ENCODE results near the gene AGRN.
"Not testable (repeated sequence)": the region's sequence is repeated elsewhere in the genome, so short reads cannot be mapped to it uniquely, and the experiment has no call there.

AGRN gene

DNA sequence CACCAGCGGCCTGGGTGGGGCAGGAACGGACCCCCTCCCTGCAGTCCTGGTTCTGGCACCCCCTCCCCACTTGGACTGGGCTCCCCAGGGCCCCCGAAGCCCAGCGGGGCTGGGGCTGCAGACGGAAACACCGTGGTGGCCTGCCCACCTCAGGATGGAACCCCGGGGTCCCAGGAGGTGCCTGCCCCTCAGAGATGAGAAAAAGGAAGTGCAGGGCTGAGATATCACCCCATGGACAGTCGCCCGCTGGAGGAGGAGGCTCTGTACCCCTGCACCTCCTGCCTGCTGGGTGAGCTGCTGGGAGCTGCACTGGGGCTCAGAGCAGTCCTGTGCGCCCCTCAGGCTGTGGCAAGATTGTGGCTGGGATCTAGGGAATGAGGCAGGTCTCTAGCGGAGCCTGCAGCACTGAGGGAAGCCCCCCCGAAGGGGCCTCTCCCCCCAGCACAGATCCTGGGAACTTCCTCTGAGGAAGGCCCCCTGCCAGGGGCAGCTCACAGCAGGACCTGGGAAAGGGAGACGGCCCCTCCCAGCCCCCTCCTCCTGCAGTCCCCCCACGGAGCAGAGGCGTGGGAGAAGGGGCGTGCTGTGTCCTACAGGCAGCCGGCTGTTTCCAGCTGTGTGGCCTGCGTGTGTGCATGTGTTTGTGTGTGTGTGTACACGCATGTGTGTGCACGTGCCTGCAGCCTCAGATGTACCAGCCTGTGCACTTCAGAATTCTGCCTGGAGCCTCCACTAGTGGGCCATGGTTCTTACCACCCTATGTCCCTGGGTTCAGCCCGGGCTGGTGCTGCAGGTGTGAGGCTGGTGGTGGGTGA, 6.9 kb downstream of the AGRN start:
- no peaks in the 10 kb centered on the region; the same call in 1 of the 2 replicates for H3K27me3 ChIP-seq (ENCODE audit: insufficient read depth, low read length)
- no peak overlapping the region for H3K27ac ChIP-seq (ENCODE audit: low read length)
- no peak overlapping the region for H3K9ac ChIP-seq (ENCODE audit: low read depth, low read length)
- peaks cover 21% of the 10 kb centered on the region for H3K4me1 ChIP-seq (ENCODE audit: insufficient read depth, low read length)
- no peak overlapping the region for H3K4me3 ChIP-seq (ENCODE audit: low read length)
- no peaks in the 10 kb centered on the region for H3K9me3 ChIP-seq (ENCODE audit: insufficient read depth, low read depth, low read length)
- peaks cover 21% of the 10 kb centered on the region; the same call in 1 of the 2 replicates for H3K36me3 ChIP-seq (ENCODE audit: insufficient read depth, low read depth, low read length)

DNA sequence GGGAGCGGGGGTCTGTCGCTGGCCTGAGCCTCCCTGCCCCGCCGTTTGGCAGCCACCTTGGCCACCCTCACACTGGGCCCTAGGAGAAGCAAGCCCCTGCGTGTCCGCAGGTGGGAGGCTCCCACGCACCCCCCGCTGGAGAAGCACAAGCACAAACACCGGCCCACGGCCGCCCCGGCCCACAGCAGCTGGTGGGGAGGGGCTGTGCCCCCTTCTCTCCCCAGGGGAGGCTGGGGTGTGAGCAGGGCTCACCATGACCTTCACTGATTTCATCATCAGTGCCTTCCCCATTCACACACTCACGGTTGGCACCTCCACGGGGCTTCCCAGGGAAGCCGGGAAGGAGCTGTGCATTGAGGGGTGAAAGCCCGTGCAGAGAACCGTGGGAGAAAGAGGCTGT, 7.9 kb downstream of the AGRN start:
- Histone ChIP-seq H3K27me3 (ENCODE audit: insufficient read depth, low read length) (peaks cover 7% of the 10 kb centered on the region; the same call in 1 of the 2 replicates), H3K9ac (ENCODE audit: low read depth, low read length) (no peak overlapping the region), H3K9me3 (ENCODE audit: insufficient read depth, low read depth, low read length) (no peaks in the 10 kb centered on the region), H3K27ac (ENCODE audit: low read length) (no peak overlapping the region), H3K36me3 (ENCODE audit: insufficient read depth, low read depth, low read length) (peaks cover 12% of the 10 kb centered on the region; the same call in 1 of the 2 replicates), H3K4me3 (ENCODE audit: low read length) (no peak overlapping the region), H3K4me1 (ENCODE audit: insufficient read depth, low read length) (peaks cover 21% of the 10 kb centered on the region)

DNA sequence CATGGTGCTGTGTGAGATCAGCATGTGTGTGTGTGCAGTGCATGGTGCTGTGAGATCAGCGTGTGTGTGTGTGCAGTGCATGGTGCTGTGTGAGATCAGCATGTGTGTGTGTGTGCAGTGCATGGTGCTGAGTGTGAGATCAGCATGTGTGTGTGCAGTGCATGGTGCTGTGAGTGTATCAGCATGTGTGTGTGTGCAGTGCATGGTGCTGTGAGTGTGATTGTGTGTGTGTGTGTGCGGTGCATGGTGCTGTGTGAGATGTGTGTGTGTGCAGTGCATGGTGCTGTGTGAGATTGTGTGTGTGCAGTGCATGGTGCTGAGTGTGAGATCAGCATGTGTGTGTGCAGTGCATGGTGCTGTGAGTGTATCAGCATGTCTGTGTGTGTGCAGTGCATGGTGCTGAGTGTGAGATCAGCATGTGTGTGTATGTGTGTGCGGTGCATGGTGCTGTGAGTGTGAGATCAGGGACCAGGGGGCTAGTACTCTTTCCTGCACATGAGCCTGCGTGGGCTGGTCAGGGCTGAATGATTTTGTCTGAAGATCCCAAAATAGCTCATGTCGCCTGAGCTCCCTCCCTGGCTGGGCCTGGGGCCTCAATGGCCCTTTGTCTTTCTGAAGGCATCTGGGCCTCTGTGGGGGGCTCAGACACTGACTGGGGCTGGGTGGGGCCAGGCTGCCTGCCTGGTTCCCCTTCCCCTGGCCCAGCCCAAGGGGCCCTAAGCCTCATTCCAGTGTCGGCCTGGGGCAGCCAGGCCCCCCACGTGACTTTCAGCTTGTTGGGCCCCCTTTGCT, 11.1 kb downstream of the AGRN start:
- not testable (repeated sequence) for H3K4me3 ChIP-seq (ENCODE audit: low read length); H3K27ac ChIP-seq (ENCODE audit: low read length); H3K4me1 ChIP-seq (ENCODE audit: insufficient read depth, low read length); H3K9me3 ChIP-seq (ENCODE audit: insufficient read depth, low read depth, low read length); H3K9ac ChIP-seq (ENCODE audit: low read depth, low read length); H3K36me3 ChIP-seq (ENCODE audit: insufficient read depth, low read depth, low read length)
- peaks cover 27% of the 10 kb centered on the region for H3K27me3 ChIP-seq (ENCODE audit: insufficient read depth, low read length)

DNA sequence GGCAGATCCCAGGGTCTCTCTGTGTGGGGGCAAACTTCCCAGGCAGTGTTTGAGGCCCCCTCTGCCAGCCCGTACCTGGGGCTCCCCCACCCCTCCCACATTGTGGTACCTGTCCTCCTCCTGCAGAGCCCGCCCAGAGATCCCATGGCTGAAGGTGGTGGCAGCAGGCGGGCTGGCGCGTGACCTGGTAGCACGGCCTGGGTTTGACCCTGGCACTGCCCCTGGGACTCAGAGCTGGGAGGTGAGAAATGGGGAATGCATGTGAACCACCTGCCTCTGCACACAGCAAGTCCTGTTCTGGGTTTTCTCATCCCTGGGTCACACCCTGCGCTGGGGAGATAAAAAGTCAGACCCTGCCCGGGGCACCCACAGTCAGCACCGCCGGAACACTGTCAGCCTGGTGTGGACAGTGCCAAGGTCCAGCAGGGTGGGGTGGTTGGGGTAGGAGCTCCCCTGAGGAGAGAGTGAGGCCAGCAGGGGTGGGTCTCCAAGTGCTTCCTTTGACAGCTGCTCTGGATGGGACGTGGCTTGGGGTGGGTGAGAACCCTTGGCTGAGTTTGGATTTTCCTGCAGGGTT, 11.8 kb downstream of the AGRN start:
- Histone ChIP-seq H3K9me3 (ENCODE audit: insufficient read depth, low read depth, low read length) (no peaks in the 10 kb centered on the region), H3K4me1 (ENCODE audit: insufficient read depth, low read length) (peaks cover 6% of the 10 kb centered on the region; the same call in 1 of the 2 replicates), H3K27me3 (ENCODE audit: insufficient read depth, low read length) (peaks cover 32% of the 10 kb centered on the region), H3K27ac (ENCODE audit: low read length) (no peak overlapping the region), H3K36me3 (ENCODE audit: insufficient read depth, low read depth, low read length) (0 out of 2 replicates have a peak, but pooled peaks cover under 1% of the 10 kb centered on the region), H3K4me3 (ENCODE audit: low read length) (no peak overlapping the region), H3K9ac (ENCODE audit: low read depth, low read length) (no peak overlapping the region)

DNA sequence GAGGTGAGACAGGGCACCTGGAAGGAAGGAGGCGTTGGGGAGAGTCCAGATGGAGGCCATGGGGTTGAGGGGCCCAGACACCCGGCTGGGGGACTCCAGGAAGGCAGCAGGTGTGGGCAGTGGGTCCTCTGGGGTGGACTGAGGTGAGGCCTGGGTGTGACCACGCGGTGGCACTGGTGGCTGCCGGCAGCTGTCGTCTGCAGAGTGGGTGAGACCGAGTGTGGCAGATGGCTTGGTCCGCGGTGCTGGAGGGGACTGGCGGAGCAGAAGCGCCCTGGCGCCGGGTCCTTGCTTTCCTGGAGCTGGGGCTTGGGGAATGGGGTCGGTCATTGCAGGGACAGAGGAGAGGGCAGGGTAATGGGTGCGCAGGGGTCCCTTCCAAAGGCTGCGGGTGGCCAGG, 12.5 kb downstream of the AGRN start:
- no peak overlapping the region for H3K9ac ChIP-seq (ENCODE audit: low read depth, low read length)
- no peak overlapping the region for H3K27ac ChIP-seq (ENCODE audit: low read length)
- H3K9me3 ChIP-seq (ENCODE audit: insufficient read depth, low read depth, low read length) = no peaks in the 10 kb centered on the region
- peak overlapping the region; percentile 45; the same call in 1 of the 2 replicates for H3K4me3 ChIP-seq (ENCODE audit: low read length)
- peaks cover 3% of the 10 kb centered on the region; the same call in 1 of the 2 replicates for H3K4me1 ChIP-seq (ENCODE audit: insufficient read depth, low read length)
- H3K27me3 ChIP-seq (ENCODE audit: insufficient read depth, low read length) = peaks cover 39% of the 10 kb centered on the region
- H3K36me3 ChIP-seq (ENCODE audit: insufficient read depth, low read depth, low read length) = 0 out of 2 replicates have a peak, but pooled peaks cover 6% of the 10 kb centered on the region

DNA sequence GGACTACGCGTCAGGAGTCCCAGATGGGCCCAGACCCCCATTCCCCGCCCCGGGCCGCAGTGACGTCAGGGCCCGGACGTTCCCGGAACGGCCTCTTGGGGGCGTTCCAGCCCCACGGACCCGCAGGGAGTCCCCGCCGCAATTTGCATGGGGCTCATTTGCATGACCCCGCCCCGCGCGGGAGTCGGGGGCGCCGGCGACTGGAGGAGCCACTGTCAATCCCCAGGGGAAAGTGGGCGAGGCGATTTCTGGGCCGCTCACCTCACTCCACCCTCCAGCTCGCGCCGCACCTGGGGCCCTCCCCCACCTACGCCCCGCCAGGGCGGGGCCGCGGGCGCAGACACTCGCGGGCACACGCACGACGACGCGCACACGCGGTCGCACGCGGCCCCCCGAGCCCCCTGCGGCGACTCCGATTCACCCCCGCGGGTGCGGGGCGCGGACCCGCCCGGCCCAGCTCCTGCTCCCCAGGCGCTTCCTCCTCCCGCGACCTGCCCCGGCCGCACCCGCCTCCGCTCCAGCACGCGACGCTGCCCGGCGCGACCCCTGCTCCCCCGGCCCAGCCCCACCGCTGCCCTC, 13.2 kb downstream of the AGRN start:
- no peak overlapping the region for H3K27ac ChIP-seq (ENCODE audit: low read length)
- peaks cover 46% of the 10 kb centered on the region for H3K27me3 ChIP-seq (ENCODE audit: insufficient read depth, low read length)
- H3K4me3 ChIP-seq (ENCODE audit: low read length) = peak overlapping the region; percentile 51; the same call in 1 of the 2 replicates
- 0 out of 2 replicates have a peak, but pooled peaks cover 6% of the 10 kb centered on the region for H3K36me3 ChIP-seq (ENCODE audit: insufficient read depth, low read depth, low read length)
- H3K4me1 ChIP-seq (ENCODE audit: insufficient read depth, low read length) = peaks cover 3% of the 10 kb centered on the region; the same call in 1 of the 2 replicates
- H3K9me3 ChIP-seq (ENCODE audit: insufficient read depth, low read depth, low read length) = no peaks in the 10 kb centered on the region
- H3K9ac ChIP-seq (ENCODE audit: low read depth, low read length) = no peak overlapping the region

DNA sequence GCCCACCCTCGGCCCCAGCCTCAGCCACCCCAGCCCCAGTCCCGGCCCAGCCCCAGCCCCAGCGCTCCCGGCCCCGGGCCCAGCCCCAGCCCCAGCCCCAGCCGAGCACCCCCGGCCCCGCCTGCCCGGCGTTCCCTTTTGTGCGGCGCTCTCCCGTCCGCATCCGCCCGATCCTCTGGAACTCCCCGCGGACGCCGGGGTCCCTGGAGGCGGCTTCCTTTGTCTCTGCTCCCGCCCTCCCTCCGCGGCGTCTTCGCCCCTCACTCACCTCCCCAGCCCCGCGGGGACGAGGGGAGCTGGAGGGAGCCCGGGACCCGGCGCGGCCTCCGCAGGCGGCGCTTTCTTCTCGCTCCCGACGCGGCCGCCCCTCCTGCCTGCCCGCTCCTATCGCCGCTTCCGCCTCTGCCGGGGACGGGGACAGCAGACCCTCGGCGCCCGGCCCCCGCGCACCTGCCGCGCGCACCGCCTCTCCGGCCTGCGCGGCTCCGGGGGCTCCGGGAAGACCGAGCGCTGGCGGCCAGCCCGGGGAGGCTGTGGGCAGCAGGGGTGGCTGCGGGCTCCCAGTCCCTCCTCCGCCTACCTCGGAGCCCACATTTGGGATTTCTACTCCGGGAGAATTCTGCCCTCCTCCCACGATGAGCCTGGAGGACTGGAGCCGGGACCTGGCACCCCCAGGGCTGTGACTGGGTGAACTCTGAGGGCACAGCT, 14.0 kb downstream of the AGRN start:
- no peak overlapping the region for H3K27ac ChIP-seq (ENCODE audit: low read length)
- H3K9ac ChIP-seq (ENCODE audit: low read depth, low read length) = no peak overlapping the region; the same call in 1 of the 2 replicates
- peak overlapping the region; percentile 59; the same call in 1 of the 2 replicates for H3K4me3 ChIP-seq (ENCODE audit: low read length)
- H3K36me3 ChIP-seq (ENCODE audit: insufficient read depth, low read depth, low read length) = 0 out of 2 replicates have a peak, but pooled peaks cover 6% of the 10 kb centered on the region
- H3K4me1 ChIP-seq (ENCODE audit: insufficient read depth, low read length) = peaks cover 3% of the 10 kb centered on the region; the same call in 1 of the 2 replicates
- H3K27me3 ChIP-seq (ENCODE audit: insufficient read depth, low read length) = peaks cover 54% of the 10 kb centered on the region
- H3K9me3 ChIP-seq (ENCODE audit: insufficient read depth, low read depth, low read length) = no peaks in the 10 kb centered on the region

DNA sequence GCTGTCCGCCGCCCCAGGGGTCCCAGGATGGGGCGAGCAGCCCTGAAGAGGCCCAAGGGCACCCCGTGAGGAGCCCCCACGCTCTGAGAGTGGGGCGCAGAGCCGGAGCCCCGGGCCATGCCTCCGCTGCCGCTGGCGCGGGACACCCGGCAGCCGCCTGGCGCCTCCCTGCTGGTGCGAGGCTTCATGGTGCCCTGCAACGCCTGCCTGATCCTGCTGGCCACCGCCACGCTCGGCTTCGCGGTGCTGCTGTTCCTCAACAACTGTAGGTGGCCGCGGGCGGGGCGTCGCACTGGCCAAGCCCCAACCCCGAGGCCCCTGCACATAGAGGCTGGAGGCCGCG, 14.5 kb downstream of the AGRN start:
- no peak overlapping the region; the same call in 1 of the 2 replicates for H3K9ac ChIP-seq (ENCODE audit: low read depth, low read length)
- 0 out of 2 replicates have a peak, but pooled peaks cover 6% of the 10 kb centered on the region for H3K36me3 ChIP-seq (ENCODE audit: insufficient read depth, low read depth, low read length)
- peaks cover 3% of the 10 kb centered on the region; the same call in 1 of the 2 replicates for H3K4me1 ChIP-seq (ENCODE audit: insufficient read depth, low read length)
- H3K27ac ChIP-seq (ENCODE audit: low read length) = no peak overlapping the region
- H3K4me3 ChIP-seq (ENCODE audit: low read length) = peak overlapping the region; percentile 59; the same call in 1 of the 2 replicates
- peaks cover 59% of the 10 kb centered on the region for H3K27me3 ChIP-seq (ENCODE audit: insufficient read depth, low read length)
- no peaks in the 10 kb centered on the region for H3K9me3 ChIP-seq (ENCODE audit: insufficient read depth, low read depth, low read length)

DNA sequence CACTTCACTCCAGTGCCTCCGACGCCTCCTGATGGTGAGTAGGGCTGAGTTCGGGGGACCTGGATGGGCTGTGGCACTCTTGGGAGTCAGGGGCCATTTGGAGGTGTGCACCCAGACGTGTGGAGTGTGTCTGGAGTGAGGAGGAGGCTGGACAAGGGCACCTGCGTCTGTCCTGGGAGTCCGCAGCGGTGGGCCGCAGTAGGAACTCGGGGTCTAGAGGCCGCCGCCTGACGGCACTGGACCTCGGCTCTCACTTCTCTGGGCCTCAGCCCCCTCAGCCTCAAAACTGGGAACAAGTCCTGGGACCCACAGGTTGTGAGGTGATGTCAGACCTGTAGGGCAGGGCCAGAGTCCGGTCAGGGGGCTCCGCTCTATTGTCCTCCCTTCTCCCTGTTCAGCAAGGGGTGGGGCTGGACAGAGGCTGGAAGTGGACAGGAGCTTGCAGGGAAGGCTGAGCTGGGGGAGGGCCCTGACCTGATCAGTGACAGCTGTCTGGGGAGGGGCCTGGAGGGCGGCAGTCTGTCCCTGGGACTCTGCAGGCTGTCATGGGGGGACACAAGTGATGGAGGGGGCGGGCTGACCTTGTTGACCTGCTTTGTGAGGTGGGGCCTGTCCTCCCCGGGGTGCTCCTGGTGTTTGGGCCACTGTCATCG, 15.5 kb downstream of the AGRN start:
- Histone ChIP-seq H3K36me3 (ENCODE audit: insufficient read depth, low read depth, low read length) (0 out of 2 replicates have a peak, but pooled peaks cover 6% of the 10 kb centered on the region), H3K9me3 (ENCODE audit: insufficient read depth, low read depth, low read length) (no peaks in the 10 kb centered on the region), H3K27me3 (ENCODE audit: insufficient read depth, low read length) (peaks cover 69% of the 10 kb centered on the region), H3K9ac (ENCODE audit: low read depth, low read length) (no peak overlapping the region), H3K27ac (ENCODE audit: low read length) (no peak overlapping the region), H3K4me3 (ENCODE audit: low read length) (no peak overlapping the region), H3K4me1 (ENCODE audit: insufficient read depth, low read length) (peaks cover 3% of the 10 kb centered on the region; the same call in 1 of the 2 replicates)

All from iPS-20b (cell line).